Fibroblast of lung (primary cell): Measurements from ENCODE around the gene FHDC1. TPM values are rescaled to one million over a fixed set of nuclear protein-coding genes. Genes with fewer than 3 reads are reported as not detected.

Experiments used
- DNase-seq, 2 donors: peaks; one replicate each; pipeline versions ENCODE4 v3.0.0 to v3.0.0-alpha.2; 2010; ENCODE audit warnings: low read depth in 2 of 2
- H2AFZ ChIP-seq: 2 replicates; pipeline ENCODE4 v1.5.1; 2012; ENCODE audit warnings: low read length, control low read depth, inconsistent platforms
- H3K27ac ChIP-seq: 2 replicates; pipeline ENCODE4 v1.5.1; 2011; ENCODE audit warnings: low read length, control low read depth; ENCODE audit not compliant: insufficient read depth
- H3K27me3 ChIP-seq: 2 replicates; pipeline ENCODE4 v1.5.1; 2011; ENCODE audit warnings: mild to moderate bottlenecking, low read length; ENCODE audit not compliant: control insufficient read depth, insufficient read depth
- H3K36me3 ChIP-seq: 2 replicates; pipeline ENCODE4 v1.5.1; 2011; ENCODE audit warnings: low read length; ENCODE audit not compliant: control insufficient read depth, insufficient read depth
- H3K4me1 ChIP-seq: 2 replicates; pipeline ENCODE4 v1.5.1; 2011; ENCODE audit warnings: low read length; ENCODE audit not compliant: control insufficient read depth, insufficient read depth; ENCODE audit errors: extremely low read depth
- H3K4me2 ChIP-seq: 2 replicates; pipeline ENCODE4 v1.5.1; 2011; ENCODE audit warnings: low read length, control low read depth; ENCODE audit not compliant: insufficient read depth; ENCODE audit errors: extremely low read depth
- H3K4me3 ChIP-seq, 4 experiments: fragments of 200-600 bp in 1 of 4; sonication (generic) in 1 of 4; replicated peaks in 1 of 4; 2 replicates each; pipeline ENCODE4 v1.5.1; 2011 to 2016; ENCODE audit warnings: low read length in 4 of 4, low read depth in 3 of 4, mild to moderate bottlenecking in 3 of 4, control low read depth in 2 of 4, inconsistent platforms in 1 of 4, mixed read lengths in 1 of 4; ENCODE audit not compliant: insufficient read depth in 1 of 4; ENCODE audit errors: control extremely low read depth in 1 of 4
- H3K79me2 ChIP-seq: 2 replicates; pipeline ENCODE4 v1.5.1; 2012; ENCODE audit warnings: mild to moderate bottlenecking, low read length, inconsistent platforms; ENCODE audit not compliant: control insufficient read depth, insufficient read depth
- H3K9ac ChIP-seq: 2 replicates; pipeline ENCODE4 v1.5.1; 2011; ENCODE audit warnings: mild to moderate bottlenecking, low read length, control low read depth; ENCODE audit not compliant: insufficient read depth
- H3K9me3 ChIP-seq: 2 replicates; pipeline ENCODE4 v1.5.1; 2012; ENCODE audit warnings: low read depth, low read length; ENCODE audit not compliant: control insufficient read depth, insufficient read depth
- H4K20me1 ChIP-seq: 2 replicates; pipeline ENCODE4 v1.5.1; 2011; ENCODE audit warnings: low read length; ENCODE audit not compliant: control insufficient read depth, insufficient read depth; ENCODE audit errors: extremely low read depth
- EZH2 ChIP-seq: IDR thresholded peaks from 2 replicates; pipeline ENCODE4 v1.5.1; 2012; ENCODE audit warnings: low read length, control low read depth, mild to moderate bottlenecking; ENCODE audit errors: missing control alignments
- polyA plus RNA-seq, 2 donors: library from polyadenylated mRNA; depleted of rRNA in 1 of 2; stranded (reverse) in 1 of 2; unstranded in 1 of 2; fragments of >200 nt; gene quantifications; 2 replicates each; pipeline ENCODE4 v1.2.1, GENCODE V29; 2011 to 2012; ENCODE audit warnings: missing spikeins in 1 of 2
- total RNA-seq: library from RNA; depleted of rRNA; stranded (reverse); fragments of >200 nt; gene quantifications from 2 replicates; pipeline ENCODE4 v1.2.1, GENCODE V29; 2014
- TF ChIP-seq, protein P1 (sequence below), 2 donors: IDR thresholded peaks in 1 of 2; conservative IDR thresholded peaks in 1 of 2; 1 replicate in 1 of 2; 2 replicates in 1 of 2; pipeline ENCODE4 v1.5.1; 2011 to 2012; ENCODE audit warnings: low read length in 2 of 2, control low read depth in 1 of 2, inconsistent platforms in 1 of 2, low read depth in 1 of 2, mild to moderate bottlenecking in 1 of 2

FHDC1 gene
- total and polyA plus RNA-seq, 2 donors (not counting 1 experiment from before 2014, with no cell fraction given), result 0.14 to 0.33 TPM

DNA sequence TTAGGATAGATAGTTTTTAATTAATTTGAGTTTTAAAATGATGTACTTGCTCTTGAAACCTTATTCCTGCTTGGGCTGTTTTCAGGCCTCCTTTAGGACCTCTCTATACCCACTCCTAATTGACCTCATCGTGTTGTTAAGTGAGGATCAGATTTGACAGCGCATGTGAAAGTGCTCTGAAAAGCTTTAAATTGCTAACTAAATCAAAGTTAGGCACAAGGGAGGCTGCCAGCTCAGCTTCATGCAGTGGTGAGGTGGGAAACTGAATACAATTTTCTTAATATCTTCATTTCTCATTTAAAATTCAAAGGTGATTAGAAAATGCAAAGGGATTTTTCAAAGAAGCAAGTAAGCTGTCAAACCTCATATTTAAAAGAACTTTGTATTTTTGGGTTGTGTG is 20.0 kb downstream of the FHDC1 start:
- H3K36me3 ChIP-seq, result no peaks in the 10 kb centered on the region
- H3K4me3 ChIP-seq, result no peak overlapping the region
- no peaks in the 10 kb centered on the region for H4K20me1 ChIP-seq
- no peaks in the 10 kb centered on the region for H3K27me3 ChIP-seq
- no peak overlapping the region for H3K27ac ChIP-seq
- peaks cover 16% of the 10 kb centered on the region for H3K4me1 ChIP-seq
- no peaks in the 10 kb centered on the region for H3K9me3 ChIP-seq
- no peaks in the 10 kb centered on the region for H3K79me2 ChIP-seq
- no peak overlapping the region for H2AFZ ChIP-seq
- no peak overlapping the region for H3K4me2 ChIP-seq
- H3K9ac ChIP-seq, result no peak overlapping the region
- TF ChIP-seq, protein P1, sequence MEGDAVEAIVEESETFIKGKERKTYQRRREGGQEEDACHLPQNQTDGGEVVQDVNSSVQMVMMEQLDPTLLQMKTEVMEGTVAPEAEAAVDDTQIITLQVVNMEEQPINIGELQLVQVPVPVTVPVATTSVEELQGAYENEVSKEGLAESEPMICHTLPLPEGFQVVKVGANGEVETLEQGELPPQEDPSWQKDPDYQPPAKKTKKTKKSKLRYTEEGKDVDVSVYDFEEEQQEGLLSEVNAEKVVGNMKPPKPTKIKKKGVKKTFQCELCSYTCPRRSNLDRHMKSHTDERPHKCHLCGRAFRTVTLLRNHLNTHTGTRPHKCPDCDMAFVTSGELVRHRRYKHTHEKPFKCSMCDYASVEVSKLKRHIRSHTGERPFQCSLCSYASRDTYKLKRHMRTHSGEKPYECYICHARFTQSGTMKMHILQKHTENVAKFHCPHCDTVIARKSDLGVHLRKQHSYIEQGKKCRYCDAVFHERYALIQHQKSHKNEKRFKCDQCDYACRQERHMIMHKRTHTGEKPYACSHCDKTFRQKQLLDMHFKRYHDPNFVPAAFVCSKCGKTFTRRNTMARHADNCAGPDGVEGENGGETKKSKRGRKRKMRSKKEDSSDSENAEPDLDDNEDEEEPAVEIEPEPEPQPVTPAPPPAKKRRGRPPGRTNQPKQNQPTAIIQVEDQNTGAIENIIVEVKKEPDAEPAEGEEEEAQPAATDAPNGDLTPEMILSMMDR (conservative IDR thresholded peaks at IDR 0.05 in 1 of 2, IDR thresholded peaks at IDR 0.05 in 1 of 2; ENCODE audit: low read depth in 1 of 2, low read length in 2 of 2), result no peak
- TF ChIP-seq EZH2, result no peak
- DNase-seq, result no peak

DNA sequence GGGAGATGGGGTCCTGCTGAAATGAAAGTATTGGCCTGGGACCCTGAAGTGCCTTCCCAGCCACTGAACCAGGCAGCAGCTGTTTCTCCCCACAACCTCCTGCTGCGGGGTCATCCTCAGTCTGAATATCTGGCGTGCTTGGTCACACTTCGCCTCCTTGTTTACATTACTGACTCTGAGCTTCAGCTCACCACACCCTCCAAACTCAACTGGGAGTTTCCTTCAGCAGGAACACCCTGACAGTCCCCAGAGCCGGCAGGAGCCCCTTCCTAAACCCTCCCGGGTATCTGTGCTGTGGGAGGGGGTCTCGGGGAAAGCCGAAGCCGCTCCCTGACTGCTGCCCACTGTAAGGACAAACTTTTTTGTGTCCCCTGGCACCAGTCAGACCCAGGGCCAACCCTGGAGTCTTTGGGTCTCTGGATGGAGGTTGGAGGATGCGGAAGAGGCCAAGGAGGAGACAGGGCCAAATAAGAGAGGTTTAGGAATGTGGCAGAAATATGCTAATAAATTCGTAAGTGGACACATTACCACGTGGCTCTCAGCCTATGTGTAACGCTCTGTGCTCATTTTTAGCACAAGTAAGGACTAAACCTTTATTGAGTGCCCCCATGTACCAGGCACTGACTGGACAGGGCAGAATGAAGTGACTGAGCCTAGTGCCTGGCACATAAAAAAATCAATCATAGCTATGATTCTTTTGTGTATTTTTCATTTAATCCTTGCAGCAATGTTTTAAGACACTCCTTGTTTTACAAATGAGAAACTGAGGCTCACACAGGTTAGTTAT is 20.7 kb downstream of the FHDC1 start:
- DNase-seq, result peak; percentile 64 to 65
- H3K27me3 ChIP-seq, result no peaks in the 10 kb centered on the region
- H3K9me3 ChIP-seq, result no peaks in the 10 kb centered on the region
- no peak overlapping the region for H3K27ac ChIP-seq
- peak overlapping the region; percentile 39 for H3K4me2 ChIP-seq
- H4K20me1 ChIP-seq, result no peaks in the 10 kb centered on the region
- H3K79me2 ChIP-seq, result no peaks in the 10 kb centered on the region
- H3K4me1 ChIP-seq, result peaks cover 18% of the 10 kb centered on the region
- TF ChIP-seq, protein P1 (conservative IDR thresholded peaks at IDR 0.05 in 1 of 2, IDR thresholded peaks at IDR 0.05 in 1 of 2; ENCODE audit: low read depth in 1 of 2, low read length in 2 of 2), result no peak
- TF ChIP-seq EZH2, result no peak
- no peaks in the 10 kb centered on the region for H3K36me3 ChIP-seq
- no peak overlapping the region for H2AFZ ChIP-seq
- H3K4me3 ChIP-seq, result no peak overlapping the region
- H3K9ac ChIP-seq, result no peak overlapping the region

DNA sequence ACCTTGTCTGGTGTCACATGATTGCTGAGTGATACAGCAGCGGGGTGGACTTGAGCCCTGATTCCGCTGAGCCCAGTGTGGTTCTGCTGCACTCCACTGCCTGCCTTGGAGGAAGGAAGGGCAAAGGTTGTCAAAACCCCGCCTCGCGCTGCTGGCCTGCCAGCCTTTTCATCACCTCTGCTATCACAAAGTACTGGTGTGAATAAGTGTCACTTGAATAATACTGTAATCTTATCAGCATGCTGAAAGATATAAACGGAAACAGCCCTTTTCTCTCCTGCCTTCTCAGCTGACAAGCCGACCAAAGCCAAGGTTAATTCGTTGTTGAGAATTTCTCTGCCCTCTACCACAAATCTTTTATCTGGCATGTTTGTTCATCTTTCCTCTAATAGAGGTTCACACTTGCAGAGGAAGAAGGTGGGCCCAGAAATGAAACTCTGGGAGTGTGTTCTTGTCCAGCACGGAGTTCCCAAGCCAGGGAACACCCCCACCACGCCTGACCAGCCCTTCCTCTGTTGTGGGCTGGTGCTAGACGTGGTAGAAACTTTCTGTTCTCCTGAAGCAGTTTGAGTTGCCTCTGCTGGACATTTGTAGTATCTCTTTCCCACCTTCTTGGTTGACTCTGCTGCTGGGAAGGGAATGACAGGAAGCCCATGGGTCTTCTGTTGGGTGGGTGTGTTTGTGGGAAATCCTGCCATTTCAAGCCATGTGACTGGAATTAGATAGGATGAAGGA is 21.5 kb downstream of the FHDC1 start:
- no peaks in the 10 kb centered on the region for H3K9me3 ChIP-seq
- no peak overlapping the region for H3K27ac ChIP-seq
- no peaks in the 10 kb centered on the region for H3K27me3 ChIP-seq
- H2AFZ ChIP-seq, result no peak overlapping the region
- DNase-seq, result no peak
- peaks cover 18% of the 10 kb centered on the region for H3K4me1 ChIP-seq
- no peaks in the 10 kb centered on the region for H3K79me2 ChIP-seq
- no peak overlapping the region for H3K9ac ChIP-seq
- no peak overlapping the region for H3K4me2 ChIP-seq
- TF ChIP-seq, protein P1 (conservative IDR thresholded peaks at IDR 0.05 in 1 of 2, IDR thresholded peaks at IDR 0.05 in 1 of 2; ENCODE audit: low read depth in 1 of 2, low read length in 2 of 2), result no peak
- TF ChIP-seq EZH2, result no peak
- H3K4me3 ChIP-seq, result no peak overlapping the region
- no peaks in the 10 kb centered on the region for H4K20me1 ChIP-seq
- H3K36me3 ChIP-seq, result no peaks in the 10 kb centered on the region
